CD4-positive, alpha-beta T cell treated with Interleukin-10 for 1 hour (primary cell): ENCODE data around the gene GABRG3.

Experiments used
- DNase-seq: peaks from one replicate; pipeline ENCODE4 v3.0.0-alpha.2; 2020

GABRG3 gene

DNA sequence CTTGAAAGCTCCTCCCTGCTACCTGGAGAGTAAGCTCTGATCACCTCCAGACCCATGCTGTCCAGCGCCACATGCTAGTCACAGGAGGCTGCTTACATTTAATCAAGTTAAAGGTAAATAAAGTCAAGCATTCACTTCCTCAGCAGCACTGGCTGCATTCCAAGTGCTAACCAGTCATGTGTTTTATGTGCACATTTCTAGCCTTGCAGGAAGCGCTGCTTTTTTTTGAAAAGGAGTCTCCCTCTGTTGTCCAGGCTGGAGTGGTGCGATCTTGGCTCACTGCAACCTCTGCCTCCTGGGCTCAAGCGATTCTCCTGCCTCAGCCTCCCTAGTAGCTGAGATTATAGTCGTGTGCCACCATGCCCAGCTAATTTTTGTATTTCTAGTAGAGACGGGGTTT lies 279.2 kb downstream of the GABRG3 start:
- DNase-seq = no peak

DNA sequence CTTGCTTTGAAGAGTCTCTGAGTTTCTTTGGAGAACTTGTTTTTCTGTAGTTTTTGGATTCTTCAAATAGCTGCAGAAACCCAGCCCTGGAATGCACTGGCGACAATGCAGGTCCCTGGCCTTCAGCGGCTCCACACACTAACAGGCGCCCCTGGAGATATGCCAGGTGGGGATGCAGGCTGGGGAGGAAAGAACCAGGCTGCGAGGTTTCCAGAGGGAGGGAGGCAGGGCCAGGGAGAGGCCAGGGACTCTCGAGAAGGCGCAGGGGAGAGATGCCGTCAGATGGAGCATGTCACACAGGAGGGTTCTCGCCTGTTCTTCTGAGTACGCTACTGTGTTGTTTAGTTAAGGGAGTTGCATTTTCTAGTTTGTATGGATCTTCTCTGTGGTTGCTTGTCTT lies 283.1 kb downstream of the GABRG3 start:
- no peak for DNase-seq

DNA sequence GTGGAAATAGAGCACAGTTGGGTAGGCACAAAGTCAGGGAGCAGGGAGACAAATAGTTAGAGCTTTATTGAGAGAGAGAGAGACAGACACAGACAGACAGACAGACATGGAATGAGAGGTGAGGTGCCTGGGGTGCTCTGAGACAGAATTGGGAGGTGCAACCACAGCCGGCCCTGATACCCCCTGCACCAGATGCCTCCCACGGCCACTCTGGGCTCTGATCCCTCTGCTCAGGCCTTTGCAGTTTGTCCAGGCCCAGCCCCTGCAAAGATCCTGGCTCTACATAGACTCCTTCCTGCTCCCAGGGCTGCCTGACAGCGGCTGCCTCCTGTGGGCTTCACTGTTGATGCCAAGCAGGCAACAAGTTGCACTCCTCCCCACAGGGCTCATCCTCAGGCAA lies 283.8 kb downstream of the GABRG3 start:
- DNase-seq = no peak

DNA sequence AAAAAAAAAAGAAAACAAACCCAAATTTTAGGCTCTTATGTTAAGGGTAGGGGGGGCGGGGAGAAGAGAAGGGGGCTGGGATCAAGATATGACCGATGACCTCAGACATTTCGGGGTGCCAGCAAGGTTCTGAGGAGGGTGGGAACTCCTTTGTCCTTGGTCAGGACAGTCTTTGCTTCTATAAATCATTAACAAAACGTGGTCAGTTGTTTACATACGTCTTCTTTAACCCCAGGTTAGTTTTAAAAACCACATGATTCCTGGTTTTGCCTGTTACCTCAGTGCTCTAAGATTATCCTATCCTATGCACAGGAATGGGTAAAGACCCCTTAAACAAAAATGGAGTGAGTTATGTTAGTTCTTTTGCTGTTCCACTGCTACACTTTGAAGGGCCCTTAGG lies 285.5 kb downstream of the GABRG3 start:
- DNase-seq = no peak

DNA sequence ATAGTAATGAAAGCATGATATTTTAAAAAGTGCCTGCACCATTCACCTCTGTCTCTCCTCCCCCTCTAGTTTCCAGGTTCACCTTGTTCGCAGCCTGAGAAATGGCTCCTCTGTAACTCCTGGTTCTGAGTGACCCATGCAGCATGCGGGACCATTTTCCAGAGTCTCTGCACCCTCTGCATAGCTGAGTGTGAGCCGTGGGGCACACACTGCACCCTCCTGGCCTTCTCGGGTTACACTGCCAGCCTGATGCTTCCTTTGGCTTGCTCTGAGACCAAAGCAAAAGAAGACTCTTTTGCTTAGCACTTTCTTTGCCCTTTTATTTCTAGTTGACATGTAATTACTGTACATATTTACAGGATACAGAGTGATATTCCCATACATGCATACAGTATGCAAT lies 287.3 kb downstream of the GABRG3 start:
- DNase-seq = no peak

DNA sequence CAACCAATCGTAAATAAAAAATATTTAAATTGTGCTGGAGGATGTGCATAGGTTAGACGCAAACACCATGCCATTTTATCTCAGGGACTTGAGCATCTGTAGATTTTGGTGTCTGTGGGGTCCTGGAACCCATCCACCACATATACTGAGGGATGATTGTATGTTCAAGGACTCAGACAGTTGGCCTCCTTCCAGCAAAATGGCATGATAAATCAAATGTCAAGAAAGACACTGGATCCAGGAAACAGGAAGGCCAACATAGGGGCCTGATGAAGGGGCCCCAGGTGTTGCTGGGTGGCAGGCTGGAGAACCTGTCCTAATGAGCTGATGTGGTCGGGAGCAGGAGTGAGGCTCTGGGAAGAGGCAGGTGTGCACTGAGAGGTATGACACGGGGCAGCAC lies 289.5 kb downstream of the GABRG3 start:
- DNase-seq = no peak

DNA sequence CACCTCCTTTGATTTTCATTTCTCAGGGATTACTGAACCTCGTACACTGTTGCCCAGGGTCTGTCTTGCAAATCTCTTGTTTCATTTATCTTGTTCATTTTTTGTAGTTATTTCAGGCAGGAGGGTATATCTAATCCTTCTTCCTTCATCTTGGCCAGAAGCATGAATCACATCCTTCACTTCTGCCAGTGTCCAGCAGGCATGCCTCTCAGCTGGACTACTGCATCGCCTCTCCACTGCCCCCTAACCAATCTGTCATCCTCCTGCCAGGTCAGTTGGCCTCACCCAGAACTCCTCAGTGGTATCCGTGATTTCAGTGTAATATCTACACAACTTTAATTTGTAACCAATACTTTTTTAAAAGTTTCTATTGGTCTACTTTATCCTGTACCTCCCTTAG lies 297.9 kb downstream of the GABRG3 start:
- no peak for DNase-seq

DNA sequence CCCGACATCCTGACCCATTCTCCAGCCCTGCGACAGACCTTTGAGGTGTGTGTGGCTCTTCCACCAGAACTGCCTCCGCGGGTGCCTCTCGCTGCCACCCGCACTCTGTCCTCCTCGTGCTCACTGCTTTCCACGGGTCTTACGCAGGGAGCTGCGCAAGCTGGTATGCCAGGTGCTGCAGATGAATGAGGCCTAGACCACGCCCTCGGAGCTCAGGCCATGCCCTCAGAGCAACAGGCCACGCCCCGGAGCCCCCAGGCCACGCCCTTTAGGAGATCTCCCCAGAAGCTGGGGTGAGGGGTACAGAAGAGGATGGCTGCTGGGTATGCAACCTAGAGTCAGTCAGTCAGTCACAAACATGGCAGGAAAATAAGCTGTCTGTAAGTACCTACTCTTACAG lies 300.3 kb downstream of the GABRG3 start:
- no peak for DNase-seq

DNA sequence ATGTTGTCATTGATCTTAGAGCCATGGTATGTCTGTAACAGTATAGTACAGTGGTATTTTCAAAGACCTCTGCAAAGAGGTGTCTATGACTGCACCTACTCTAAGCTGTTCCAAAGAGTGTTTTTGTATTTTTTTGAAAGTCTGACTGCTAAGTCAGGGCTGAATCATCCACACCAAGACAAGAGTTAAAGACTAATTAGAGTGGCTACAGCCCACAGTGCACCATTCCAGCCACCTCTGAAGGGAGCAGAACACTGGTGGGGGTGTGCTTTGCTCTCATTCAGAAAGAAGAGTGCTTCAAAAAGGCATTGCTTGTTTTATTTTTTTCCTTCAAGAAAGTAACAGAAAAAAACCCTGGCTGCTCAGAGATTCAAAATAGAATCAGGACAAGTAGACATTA lies 301.4 kb downstream of the GABRG3 start:
- no peak for DNase-seq

DNA sequence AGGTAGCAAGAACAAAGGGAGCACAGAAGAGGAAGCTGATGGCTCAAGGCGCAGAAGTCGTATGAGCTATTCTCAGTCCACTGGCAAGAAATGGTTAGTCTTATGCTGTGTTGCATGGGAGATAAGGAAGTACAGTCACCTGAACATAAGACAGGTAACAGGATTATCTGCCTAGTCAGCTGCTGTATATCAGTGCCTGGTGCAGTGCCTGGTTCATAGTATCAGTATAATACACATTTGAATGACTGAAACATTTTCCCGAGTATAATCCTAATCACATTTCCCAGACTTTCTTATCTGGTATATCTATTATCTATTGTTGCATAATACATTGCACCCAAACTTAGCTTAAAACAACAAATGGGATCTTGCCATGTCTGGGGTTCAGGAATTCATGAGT lies 302.5 kb downstream of the GABRG3 start:
- DNase-seq = no peak

DNA sequence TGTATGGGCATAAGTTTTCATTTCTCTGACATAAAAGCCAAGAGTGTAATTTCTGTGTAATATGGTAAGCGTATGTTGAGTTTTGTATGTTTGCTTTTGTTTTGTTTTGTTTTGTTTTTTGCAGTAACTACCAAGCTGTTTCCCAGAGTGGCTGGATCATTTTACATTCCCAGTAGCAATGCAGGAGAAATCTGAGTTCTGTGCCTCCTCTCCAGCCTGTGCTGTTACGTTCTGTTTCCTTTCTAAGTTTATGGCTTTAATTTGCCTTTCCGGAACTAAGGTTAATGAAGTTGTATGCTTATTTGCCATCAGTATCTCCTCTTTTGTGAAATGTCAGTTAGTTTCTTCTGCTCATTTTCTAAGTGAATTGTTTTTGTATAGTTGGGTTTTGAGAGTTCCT lies 307.8 kb downstream of the GABRG3 start:
- DNase-seq = no peak

DNA sequence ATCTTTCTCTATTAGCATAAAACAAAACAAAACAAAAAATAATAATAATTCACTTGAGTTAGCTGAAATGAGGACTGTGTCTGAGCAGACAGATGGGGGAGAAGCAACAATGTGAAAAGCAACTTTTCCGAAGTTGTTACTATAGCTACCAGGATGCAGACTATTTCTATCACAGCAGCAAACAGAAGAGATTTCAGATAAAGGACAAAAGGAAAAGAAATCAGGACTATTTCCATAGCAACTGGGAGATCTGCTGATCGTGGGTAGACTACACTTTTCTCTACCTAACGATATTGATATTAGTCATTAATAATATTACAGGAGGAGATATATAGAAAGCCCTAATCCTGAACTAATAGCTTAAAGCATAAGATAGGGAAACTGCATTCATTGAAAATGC lies 321.7 kb downstream of the GABRG3 start:
- DNase-seq = no peak

DNA sequence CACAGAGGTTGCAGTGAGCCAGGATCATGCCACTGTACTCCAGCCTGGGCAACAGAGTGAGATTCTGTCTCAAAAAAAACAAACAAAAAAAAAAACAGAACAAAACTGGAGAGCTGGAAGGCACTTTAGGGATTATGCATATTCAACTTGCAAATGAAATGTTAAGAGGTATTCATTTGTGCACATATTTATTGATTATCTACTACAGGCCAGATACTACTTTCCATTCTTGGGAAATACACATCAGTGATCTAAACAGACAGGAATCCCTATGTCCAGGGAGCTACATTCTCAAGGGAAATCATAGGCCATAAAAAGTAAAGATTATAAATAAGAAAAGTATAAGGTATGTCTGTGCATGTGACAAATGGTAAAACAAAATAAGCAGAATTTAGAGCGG lies 322.6 kb downstream of the GABRG3 start:
- no peak for DNase-seq

DNA sequence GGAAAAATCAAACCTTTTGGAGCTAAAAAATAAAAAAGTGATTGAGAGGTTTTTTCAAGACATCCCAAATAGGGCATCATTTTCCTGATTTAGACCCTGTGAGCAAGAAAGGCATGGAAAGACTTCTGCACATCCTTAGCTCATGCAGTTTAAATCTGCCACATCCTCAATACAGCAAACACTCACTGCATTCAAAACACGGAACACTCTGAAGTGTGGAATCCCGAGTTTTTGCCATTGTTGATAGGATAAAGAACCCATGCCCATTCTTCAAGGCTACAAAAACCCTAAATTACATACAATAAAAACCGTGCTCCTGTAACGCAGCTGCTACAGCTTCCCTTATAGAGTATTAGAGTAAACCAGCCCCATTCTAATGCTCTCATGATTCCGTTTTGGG lies 346.8 kb downstream of the GABRG3 start:
- DNase-seq = no peak

DNA sequence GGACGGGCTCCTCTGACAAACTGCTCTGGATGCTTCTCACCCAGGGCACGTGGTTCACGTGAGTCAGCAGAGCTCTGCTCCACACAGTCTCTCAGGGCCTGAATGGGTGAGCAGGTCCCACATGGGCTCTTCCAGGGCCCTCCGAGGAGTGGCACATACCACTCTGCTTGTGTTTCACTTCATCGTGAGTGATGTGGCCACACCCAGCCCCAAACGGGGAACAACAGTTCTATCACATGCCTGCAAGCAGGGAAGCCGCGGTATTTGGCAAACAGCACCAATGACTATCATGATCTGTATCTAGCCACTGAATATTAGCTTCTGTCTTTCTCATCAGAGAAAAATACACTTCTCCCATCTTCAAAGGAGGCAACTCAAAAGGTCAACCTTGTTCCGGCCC lies 352.8 kb downstream of the GABRG3 start:
- DNase-seq = no peak

DNA sequence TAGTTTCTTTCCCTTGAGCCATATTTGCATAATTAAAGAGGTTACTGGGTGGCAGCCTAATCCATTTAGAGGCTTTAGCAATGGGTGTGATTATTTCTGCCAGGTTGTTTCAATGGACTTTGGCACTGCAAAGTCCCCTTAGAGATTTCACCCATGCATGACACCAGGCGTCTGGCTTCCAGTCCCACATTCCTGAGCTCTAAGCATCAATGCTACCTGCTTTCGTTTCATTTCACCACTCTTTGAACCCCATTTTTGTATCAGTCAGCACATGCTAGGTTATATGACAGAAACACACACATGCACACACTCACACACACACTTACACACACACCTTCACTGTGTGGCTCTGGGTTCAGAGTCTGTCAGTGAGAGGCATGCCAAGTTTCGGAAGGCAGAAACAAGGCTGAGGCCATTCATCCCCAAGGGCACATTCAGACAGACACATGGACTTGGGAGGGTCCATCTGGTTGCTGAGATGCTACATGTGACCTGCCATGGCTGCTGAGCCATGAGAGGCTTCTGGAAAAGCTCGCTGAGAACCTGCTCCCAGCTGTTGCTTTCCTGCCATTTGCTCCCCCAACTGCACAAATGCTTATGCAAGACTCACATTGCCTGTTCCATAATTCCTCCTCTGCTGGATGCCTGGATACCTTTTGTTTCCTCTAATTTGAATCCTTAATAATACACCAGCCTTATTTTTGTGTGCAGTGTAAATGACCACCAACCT lies 354.1 kb downstream of the GABRG3 start:
- DNase-seq = no peak

DNA sequence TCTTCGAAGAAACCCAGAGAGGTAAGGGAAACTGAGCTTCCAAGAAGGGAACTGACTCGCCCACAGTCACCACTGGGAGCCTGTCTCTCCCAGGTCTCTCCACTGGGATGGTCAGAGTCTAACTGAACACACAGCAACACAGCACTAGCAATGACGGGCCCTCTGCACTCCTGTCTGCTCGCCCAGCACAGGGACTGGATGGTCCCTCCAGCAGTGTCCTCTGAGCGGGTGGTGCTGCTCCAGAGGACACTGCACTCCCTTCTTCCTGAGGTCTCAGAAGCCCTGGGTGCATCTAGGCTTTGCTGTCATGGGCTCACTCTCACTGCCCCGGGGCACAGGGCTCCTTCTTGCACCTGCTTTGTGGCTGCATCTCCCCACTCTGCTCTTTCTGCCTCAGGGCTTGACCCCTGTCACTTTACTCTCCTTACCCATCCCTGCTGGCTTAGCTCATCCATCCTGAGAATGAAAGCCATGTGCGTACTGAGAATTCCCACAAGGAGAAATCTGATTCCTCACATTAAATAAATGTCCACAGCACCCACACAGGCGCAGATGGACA lies 356.6 kb downstream of the GABRG3 start:
- no peak for DNase-seq

DNA sequence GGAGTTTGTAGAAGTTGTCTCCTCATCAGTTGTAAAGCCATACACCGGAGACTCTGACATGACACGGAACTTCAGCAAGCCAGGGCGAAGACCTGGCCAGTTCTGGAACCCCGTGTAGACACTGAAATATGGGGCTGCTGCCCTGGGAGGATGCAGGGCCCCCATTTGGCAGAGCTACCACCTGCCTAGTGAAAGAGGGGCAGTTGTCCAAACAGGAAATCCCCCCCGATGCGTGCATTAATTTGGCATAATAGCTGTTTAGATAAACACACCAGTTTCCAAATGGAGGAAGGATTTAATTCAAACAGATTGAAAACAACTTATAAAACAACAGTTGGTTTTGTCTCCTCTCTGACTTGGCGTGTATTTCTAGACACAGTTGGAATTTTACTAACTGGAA lies 357.2 kb downstream of the GABRG3 start:
- no peak for DNase-seq

DNA sequence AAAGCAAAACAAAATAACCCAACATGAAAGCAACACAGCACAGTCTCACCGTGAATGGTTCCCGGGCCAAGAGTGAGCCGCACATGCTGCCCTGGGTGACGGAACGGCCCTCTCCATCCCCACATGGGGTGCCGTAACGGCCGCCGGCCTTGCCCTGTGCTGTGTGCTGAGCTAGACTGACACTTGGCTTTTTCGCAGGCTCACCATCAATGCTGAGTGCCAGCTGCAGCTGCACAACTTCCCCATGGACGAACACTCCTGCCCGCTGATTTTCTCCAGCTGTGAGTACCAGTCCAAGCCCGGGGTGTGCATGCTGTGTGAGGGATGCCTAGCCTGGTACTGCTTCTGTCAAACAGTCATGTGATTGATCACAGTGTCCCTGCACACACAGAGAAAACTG lies 357.6 kb downstream of the GABRG3 start:
- no peak for DNase-seq

DNA sequence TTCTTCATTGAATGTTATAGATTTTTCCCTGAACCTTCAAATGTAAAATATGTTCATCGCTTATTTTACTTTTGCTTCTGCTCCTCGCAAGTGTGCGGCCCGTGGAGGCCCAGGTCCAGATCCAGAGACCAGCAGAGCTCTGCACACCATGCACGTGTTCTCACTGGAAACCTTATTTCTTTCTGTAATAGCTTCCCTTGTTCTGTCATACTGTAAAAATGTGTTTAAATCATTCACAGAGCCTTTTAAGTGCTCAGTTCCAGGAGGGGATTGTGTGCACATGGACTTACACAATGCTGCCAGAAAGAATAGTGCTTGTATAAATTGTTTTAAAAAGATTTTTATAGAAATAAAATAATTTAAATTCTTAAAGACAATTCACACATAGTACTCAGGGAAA lies 359.3 kb downstream of the GABRG3 start:
- DNase-seq = no peak

DNA sequence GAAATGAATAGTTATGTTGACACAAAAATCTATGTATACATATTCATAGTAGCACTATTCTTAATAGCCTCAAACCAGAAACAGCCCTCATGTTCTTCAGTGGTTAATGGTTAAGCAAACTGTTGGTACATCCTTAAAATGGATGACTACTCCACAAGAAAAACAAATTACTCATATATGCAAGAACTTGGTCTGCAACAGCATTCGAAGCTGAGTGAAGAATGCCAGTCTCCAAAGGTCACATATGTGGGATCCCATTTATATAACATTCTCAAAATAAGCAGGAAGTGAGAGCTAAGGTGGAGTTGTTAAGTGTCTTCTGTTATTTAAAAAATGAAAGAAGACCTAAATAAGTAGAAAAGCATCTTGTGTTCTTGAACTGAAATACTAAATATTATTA lies 365.7 kb downstream of the GABRG3 start:
- DNase-seq = no peak

DNA sequence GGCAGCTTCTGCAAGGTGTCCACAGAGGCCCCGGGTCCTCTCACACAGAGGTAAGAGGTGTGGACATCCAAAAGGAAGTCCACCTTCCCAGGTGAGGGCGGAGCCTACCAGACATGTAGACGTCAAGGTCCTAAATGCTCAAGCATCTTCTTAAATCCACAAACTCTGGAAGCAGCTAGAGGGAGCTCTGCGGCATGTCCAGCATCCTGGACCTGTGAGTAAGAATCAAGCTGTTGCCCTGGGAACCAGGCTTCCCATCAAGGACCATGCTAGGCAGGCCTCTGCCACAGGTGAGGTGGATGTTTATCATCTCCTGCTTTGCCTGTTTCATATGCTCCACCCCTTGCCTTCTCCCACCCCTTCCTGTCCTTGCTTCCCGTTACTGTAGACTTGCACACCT lies 368.2 kb downstream of the GABRG3 start:
- no peak for DNase-seq

DNA sequence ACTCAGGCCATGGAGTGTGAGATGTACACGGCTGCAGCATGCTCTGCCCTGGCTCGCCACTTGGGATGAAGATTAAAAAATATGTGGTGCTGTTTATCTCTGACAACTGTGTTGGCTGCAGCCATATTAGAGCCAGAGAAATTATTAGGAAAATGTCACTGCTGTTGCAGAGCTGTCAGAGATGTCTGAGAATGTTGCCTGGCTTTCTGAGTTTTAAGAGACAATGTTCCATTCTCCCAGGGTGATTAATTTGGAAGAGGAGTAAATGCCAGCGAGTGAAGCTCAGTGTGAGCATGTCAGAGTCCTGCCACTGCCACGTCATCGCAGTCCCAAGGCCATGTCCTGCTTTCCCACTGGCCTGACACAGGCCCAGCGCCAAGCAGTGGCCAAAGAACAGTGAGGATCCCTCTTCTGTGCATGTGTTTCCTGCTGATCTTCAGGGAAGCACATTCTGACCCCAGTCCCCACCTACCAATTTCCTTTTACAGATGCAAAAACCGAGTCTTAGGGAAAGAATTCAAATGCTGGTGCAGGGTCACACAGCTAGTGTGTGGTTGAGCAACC lies 370.9 kb downstream of the GABRG3 start:
- DNase-seq = no peak

DNA sequence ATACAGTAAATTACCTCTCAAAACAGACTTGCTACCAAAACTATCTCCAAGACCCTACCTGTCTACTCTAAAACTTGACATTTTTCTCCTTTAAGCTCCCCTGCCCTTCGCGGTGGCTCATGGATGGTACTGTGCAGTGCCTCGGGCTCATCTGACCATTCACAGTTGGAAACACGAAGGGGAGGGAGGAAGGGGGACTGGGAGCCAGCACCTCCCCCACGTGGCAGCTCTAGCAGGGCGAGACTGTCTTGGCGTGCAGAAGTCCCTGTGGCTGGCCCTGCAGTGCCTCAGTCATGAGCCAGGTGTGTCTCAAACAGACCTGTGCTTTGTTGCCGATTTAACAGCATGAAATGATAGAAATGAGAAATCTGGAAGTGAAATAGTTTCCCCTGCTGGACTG lies 372.0 kb downstream of the GABRG3 start:
- no peak for DNase-seq

DNA sequence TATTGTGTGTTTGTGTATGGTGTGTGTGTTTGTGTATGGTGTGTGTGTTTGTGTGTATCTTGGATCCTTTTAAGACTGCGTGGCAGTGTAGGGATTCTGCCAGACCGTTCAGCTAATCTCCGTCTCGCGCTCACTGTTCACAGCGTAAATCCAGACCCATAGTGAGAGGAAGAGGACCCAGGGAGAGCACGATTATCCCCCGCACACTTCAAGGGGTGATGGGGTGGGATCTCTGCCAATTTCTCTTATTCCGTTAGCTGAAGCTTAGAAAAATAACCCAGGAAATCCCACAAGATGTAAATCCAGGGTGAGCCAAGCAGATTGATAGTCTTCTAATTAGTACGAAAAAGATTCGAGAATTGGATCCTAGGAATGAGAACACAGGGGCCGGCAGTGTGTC lies 381.2 kb downstream of the GABRG3 start:
- DNase-seq = no peak
